22Rv1 (cell line): ENCODE measurements around the gene HSPA9.

ENCODE experiments used
- H3K27ac ChIP-seq: fragments of 450-650 bp; 2 replicates; pipeline ENCODE4 v1.5.1; 2017
- ZFX ChIP-seq: fragments of 450-650 bp; IDR thresholded peaks from 2 replicates; pipeline ENCODE4 v1.6.1; 2017; ENCODE audit warnings: antibody characterized with exemption, borderline replicate concordance
- TF ChIP-seq, protein P1 (sequence below): fragments of 450-650 bp; IDR thresholded peaks from 2 replicates; pipeline ENCODE4 v1.5.1; 2017; ENCODE audit warnings: mild to moderate bottlenecking

Gene HSPA9

DNA sequence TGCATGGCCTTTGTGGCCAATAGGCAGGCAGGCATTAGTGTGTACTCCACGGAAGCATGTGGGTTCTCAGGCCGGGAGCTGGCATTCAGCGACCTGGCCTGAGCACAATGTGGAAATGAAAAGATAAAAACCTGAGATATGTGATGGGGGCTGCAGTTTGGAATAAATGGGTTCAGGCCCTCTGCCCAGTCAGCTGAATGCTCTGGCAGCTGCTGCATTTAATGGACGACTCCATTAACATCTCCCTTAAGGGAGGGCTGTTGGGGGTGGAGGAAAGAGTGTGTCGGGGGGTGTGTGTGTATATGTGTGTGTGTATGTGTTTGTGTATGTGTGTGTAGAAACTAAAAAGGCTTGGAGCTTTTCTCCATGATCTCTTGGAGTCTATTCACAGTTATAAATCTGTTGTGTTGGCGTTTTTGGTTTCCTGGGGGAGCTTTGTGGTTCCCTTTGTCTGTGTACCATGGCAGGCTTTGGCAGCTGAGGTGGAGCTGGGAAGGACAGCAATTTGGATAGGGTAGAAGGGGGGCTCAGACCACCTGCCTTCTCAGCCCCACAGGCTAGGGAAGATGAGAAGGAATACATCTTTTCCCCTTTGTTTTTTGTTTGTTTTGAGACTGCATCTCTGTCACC, 27.3 kb upstream of the HSPA9 start:
- TF ChIP-seq, protein P1, sequence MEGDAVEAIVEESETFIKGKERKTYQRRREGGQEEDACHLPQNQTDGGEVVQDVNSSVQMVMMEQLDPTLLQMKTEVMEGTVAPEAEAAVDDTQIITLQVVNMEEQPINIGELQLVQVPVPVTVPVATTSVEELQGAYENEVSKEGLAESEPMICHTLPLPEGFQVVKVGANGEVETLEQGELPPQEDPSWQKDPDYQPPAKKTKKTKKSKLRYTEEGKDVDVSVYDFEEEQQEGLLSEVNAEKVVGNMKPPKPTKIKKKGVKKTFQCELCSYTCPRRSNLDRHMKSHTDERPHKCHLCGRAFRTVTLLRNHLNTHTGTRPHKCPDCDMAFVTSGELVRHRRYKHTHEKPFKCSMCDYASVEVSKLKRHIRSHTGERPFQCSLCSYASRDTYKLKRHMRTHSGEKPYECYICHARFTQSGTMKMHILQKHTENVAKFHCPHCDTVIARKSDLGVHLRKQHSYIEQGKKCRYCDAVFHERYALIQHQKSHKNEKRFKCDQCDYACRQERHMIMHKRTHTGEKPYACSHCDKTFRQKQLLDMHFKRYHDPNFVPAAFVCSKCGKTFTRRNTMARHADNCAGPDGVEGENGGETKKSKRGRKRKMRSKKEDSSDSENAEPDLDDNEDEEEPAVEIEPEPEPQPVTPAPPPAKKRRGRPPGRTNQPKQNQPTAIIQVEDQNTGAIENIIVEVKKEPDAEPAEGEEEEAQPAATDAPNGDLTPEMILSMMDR = no peak
- no peak for TF ChIP-seq ZFX

DNA sequence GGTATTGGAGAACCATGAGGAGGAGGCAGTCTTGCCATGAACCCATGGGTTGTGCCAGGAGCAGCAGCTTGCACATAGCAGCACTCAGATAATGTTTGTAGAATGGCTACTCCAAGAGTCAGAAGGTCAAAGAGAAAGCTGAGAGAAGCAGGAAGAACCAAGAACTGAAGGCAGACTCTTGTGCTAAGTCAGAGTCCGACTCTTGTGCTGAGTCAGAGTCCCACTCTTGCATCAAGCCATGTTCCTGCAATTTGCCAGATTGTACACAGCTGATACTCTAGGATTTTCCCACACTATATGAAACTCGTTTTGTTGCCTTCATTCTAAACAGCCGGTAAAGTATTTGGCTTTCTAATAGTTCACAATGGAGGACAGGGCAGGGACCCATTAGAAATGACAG, 26.2 kb upstream of the HSPA9 start:
- H3K27ac ChIP-seq = no peak overlapping the region

More for the DNA sequence above, 27.3 kb upstream of the HSPA9 start:
- no peak overlapping the region for H3K27ac ChIP-seq

DNA sequence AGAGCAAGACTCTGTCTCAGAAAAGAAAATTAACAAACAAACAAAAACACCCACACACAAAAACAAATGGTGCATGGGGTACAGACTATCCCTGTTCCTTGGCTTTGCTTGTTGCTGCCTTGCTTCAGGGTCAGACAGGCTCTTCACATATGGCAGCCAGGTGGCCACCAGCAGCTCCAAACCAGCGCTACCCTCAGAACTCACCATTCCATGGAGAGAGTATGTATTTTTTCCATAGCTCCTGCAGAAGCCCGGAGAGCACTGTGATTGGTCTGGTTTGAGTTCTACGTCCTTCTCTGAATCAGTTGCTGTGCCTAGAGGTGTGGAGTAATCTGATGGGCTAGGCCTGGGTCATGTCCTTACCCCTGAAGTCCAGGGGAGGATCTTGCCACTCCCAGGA, 25.2 kb upstream of the HSPA9 start:
- H3K27ac ChIP-seq = no peak overlapping the region
- TF ChIP-seq, protein P1 = no peak
- no peak for TF ChIP-seq ZFX

More for the DNA sequence above, 26.2 kb upstream of the HSPA9 start:
- TF ChIP-seq ZFX = no peak
- TF ChIP-seq, protein P1 = no peak

DNA sequence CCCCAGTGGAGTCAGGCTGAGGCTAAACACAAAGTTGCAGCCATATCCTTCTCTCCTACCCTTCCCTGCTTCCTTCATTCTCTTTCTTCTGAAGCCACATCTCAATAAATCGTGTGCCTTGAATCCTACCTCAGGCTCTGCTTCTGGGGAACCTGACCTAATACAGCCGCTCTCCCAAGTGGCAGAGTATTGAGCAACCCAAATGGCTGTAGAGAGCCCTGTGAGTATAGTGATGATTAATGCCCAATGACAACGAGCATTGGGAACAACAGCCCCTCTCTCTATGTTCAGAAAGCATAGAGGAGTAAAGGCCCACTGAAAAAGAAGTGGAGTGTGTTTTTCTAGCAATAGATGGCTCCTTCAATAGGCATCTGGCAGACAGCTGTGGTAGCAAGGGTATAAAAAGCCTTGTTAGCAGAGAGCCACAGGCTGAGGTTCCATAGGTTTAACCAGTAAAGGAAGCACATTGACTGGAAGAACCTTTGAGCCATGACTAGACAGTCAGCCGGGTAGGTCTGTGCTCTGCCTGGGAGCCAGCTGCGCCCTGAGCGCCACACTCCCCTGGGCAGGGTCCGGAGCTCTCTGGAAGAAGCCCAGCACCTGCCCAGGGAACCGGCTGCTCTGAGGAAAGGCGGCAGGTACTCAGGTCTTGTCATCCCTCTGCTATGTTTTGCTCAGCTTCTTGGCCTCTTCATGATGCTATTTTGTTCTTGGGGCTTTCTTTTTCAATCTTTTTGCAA, 22.6 kb upstream of the HSPA9 start:
- TF ChIP-seq, protein P1 = no peak
- no peak for TF ChIP-seq ZFX
- H3K27ac ChIP-seq = no peak overlapping the region

DNA sequence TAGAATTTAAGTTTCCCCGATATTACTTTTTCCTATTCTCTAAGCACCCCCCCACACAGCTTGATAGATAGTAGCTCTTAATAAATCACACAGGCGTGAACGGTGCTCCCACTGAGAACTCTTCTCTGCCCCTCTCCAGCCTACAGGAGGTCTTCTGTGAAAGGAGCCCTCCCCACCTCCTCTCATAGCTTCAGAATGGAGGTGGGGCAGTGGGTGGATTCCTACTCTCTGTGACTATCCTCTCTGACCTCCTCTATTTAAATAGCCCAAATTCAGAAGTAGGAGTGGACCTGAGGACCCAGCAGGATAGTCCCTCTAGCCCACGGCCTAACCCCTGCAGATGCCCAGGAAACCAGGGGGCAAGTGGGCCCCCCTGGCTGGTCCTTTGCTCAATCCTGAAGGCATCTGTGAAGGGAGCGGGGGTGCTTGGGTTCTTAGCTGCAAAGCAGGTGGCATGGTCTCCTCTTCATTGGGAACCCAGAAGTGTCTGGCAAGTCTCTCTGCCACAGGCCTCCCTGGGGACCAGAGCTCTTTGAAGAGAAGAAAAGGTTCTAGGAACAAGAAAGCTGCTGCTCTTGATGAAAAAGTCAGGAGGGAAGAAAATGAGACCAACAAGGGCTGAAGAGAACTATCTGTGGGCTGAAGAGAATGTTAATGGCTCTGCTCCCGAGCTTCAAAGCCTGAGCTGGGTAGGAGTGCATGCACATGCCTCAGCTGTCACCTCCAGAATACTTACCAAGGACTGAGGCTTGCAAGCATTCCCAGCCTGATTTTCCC, 21.1 kb upstream of the HSPA9 start:
- no peak for TF ChIP-seq ZFX
- TF ChIP-seq, protein P1 = no peak
- no peak overlapping the region for H3K27ac ChIP-seq

DNA sequence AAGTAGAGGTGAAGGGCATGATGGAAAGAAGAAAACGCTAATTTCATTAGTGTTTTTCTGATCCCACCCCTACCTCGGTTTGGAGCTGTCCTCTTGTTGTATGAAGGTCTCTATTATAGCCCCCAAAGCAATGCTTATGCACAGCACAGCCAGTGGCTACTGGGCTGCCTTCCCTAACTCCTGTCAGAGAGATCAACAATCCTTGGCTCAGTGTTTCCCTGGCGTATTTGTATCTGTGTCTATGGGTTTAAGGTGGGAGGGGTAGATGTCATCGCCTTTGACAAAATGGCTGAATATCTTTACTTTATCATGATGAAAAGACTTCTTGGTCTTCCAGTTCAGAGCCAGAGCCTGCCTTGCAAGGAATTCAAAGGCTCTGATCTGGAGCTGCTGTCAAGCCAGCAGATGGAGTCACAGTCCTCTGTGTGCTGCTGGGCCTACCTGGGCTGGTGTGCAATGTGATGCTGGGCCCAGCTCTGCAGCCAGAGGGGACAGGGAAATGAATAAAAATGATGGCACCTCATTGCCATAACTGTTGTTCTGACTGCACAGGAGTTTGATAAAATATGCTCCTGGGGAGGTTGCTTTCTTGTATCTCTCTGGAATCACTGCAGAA, 20.1 kb upstream of the HSPA9 start:
- no peak for TF ChIP-seq ZFX
- TF ChIP-seq, protein P1 = no peak
- H3K27ac ChIP-seq = no peak overlapping the region
